ENCODE data around the gene CHRNB4.
"Not testable (repeated sequence)": the region's sequence is repeated elsewhere in the genome, so short reads cannot be mapped to it uniquely, and the experiment has no call there.

CHRNB4 gene

GRCh38 chr15:78641102-78641748 lies at the start of gene CHRNB4:
Gene CHRNB4 (minus strand): TSS chr15:78641210. CDS start chr15:78641133, 77 bp downstream.
- DNase-seq: peak; percentile 90

- no peak for DNase-seq
Measured at GRCh38 chr15:78689626-78690025, 48.6 kb upstream of the CHRNB4 start.

- no peak for DNase-seq
Measured at GRCh38 chr15:78685925-78686324, 44.9 kb upstream of the CHRNB4 start.

- no peak for DNase-seq
Measured at GRCh38 chr15:78685159-78685921, 44.3 kb upstream of the CHRNB4 start.

- no peak for DNase-seq
Measured at GRCh38 chr15:78684657-78685056, 43.6 kb upstream of the CHRNB4 start.

GRCh38 chr15:78683599-78683998 lies 42.6 kb upstream of the CHRNB4 start:
- not testable (repeated sequence) for DNase-seq

- DNase-seq: no peak
Measured at GRCh38 chr15:78682693-78683410, 41.8 kb upstream of the CHRNB4 start.

- DNase-seq: no peak
Measured at GRCh38 chr15:78682004-78682651, 41.1 kb upstream of the CHRNB4 start.

GRCh38 chr15:78681281-78682003 lies 40.4 kb upstream of the CHRNB4 start:
- DNase-seq: no peak

- no peak for DNase-seq
Measured at GRCh38 chr15:78680431-78681075, 39.5 kb upstream of the CHRNB4 start.

- no peak for DNase-seq
Measured at GRCh38 chr15:78679089-78679511, 38.1 kb upstream of the CHRNB4 start.

GRCh38 chr15:78676424-78677110 lies 35.6 kb upstream of the CHRNB4 start:
- no peak for DNase-seq

GRCh38 chr15:78675617-78676360 lies 34.8 kb upstream of the CHRNB4 start:
- DNase-seq: no peak

GRCh38 chr15:78675206-78675605 lies 34.2 kb upstream of the CHRNB4 start:
- no peak for DNase-seq

GRCh38 chr15:78673917-78674444 lies 33.0 kb upstream of the CHRNB4 start:
- no peak for DNase-seq

- no peak for DNase-seq
Measured at GRCh38 chr15:78673476-78673875, 32.5 kb upstream of the CHRNB4 start.

- DNase-seq: no peak
Measured at GRCh38 chr15:78672285-78673014, 31.4 kb upstream of the CHRNB4 start.

- peak; percentile 68 for DNase-seq
Measured at GRCh38 chr15:78671626-78672211, 30.7 kb upstream of the CHRNB4 start.

GRCh38 chr15:78668987-78669386 lies 28.0 kb upstream of the CHRNB4 start:
- no peak for DNase-seq

Data from islet precursor cell (in vitro differentiated cells).